Upper lobe of left lung (tissue), 4 donors: ENCODE data around the gene CCDC159.

Source experiments
- EP300 ChIP-seq, 4 donors: sonication (generic); formaldehyde crosslinking; IDR thresholded peaks; one replicate each; pipeline ENCODE4 v1.5.1; 2017; ENCODE audit warnings: antibody characterized with exemption in 4 of 4, control low read depth in 2 of 4
- POLR2A ChIP-seq, 4 donors: fragments of 450-650 bp; IDR thresholded peaks; one replicate each; pipeline ENCODE4 v1.5.1; 2016 to 2017; ENCODE audit warnings: antibody characterized with exemption in 4 of 4, mild to moderate bottlenecking in 2 of 4
- POLR2AphosphoS5 ChIP-seq, 2 donors: sonication (generic); formaldehyde crosslinking; IDR thresholded peaks; one replicate each; pipeline ENCODE4 v1.5.1; 2017; ENCODE audit warnings: antibody characterized with exemption in 2 of 2
- TF ChIP-seq, protein P1 (sequence below), 6 experiments: fragments of 450-650 bp in 4 of 6; fragments of 200-600 bp in 2 of 6; sonication (generic) in 2 of 6; IDR thresholded peaks; one replicate each; pipeline ENCODE4 v1.5.1; 2016 to 2019; ENCODE audit warnings: antibody characterized with exemption in 6 of 6

DNA sequence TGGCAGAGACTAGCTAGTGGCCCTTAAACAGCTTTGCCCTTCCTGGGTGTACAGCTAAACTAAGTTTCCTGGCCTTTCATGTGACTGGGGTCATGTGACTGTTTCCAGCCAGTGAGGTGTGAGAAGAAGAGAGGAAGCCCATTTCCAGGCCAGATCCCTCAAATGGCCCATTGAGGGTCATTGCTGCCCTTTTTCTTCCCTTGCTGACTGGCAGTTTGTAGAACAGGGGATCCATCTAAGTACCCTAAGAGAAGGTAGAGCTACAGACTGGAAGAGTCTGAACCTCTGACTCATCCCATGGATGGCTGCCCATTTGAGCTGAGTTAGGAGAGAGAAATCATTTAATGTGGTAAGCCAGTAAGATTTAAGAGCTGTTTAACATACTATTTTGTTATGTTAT, 30.9 kb downstream of the CCDC159 start:
- TF ChIP-seq, protein P1, sequence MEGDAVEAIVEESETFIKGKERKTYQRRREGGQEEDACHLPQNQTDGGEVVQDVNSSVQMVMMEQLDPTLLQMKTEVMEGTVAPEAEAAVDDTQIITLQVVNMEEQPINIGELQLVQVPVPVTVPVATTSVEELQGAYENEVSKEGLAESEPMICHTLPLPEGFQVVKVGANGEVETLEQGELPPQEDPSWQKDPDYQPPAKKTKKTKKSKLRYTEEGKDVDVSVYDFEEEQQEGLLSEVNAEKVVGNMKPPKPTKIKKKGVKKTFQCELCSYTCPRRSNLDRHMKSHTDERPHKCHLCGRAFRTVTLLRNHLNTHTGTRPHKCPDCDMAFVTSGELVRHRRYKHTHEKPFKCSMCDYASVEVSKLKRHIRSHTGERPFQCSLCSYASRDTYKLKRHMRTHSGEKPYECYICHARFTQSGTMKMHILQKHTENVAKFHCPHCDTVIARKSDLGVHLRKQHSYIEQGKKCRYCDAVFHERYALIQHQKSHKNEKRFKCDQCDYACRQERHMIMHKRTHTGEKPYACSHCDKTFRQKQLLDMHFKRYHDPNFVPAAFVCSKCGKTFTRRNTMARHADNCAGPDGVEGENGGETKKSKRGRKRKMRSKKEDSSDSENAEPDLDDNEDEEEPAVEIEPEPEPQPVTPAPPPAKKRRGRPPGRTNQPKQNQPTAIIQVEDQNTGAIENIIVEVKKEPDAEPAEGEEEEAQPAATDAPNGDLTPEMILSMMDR (IDR thresholded peaks at IDR 0.05) = no peak
- TF ChIP-seq POLR2A (IDR thresholded peaks at IDR 0.05) = no peak
- no peak for TF ChIP-seq POLR2AphosphoS5 (IDR thresholded peaks at IDR 0.05)
- TF ChIP-seq EP300 (IDR thresholded peaks at IDR 0.05) = no peak
